HG02642 (cell line): Measurements from ENCODE around the gene OR1C1.
"Not testable (repeated sequence)": the region's sequence is repeated elsewhere in the genome, so short reads cannot be mapped to it uniquely, and the experiment has no call there.

Source experiments
- ATAC-seq: cut with Tn5 transposase; IDR thresholded peaks from one replicate; pipeline ENCODE4 v1.9.1; 2021; ENCODE audit warnings: mild to moderate bottlenecking; ENCODE audit not compliant: unreplicated experiment, poor library complexity

OR1C1 gene

GRCh38 chr1:247760456-247760855 lies at the start of gene OR1C1:
Gene OR1C1 (minus strand): TSS chr1:247760556. CDS start chr1:247758406, 2,150 bp downstream.
- no peak for ATAC-seq

GRCh38 chr1:247797518-247797917 lies 37.2 kb upstream of the OR1C1 start:
- no peak for ATAC-seq

- no peak for ATAC-seq
Measured at GRCh38 chr1:247769603-247770002, 9.2 kb upstream of the OR1C1 start.

DNA sequence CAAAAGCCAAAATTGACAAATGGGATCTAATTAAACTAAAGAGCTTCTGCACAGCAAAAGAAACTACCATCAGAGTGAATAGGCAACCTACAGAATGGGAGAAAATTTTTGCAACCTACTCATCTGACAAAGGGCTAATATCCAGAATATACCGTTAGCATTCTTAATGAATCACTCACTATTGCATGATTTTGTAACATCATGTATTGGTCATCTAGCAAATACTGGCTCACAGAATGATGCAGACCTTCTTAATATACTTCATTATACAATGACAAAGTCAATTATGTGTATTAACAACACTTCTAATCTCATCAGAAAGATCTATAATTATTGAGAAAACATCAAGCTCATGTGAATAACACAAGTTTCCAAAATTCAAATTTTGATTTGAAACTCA lies 6.0 kb downstream of the OR1C1 start:
- not testable (repeated sequence) for ATAC-seq

DNA sequence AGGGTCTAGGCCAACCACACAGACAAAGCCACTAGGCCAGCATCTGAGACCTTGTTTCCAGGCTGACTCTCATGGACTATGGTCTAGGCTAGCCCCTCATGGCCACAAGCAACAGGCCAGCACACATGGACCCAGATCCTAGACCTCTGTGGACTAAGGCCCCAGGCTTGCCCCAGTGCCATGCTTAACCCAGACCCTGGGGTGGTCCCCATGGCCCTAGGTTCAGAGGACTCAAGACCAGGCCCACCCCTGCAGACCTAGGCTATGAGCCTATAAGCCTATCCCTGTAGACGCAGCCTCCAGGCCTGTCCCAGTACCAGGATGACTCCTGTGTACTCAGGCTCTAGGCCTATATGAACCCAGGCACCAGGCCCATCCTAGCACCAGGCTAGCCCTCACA lies 10.5 kb downstream of the OR1C1 start:
- ATAC-seq, result no peak

DNA sequence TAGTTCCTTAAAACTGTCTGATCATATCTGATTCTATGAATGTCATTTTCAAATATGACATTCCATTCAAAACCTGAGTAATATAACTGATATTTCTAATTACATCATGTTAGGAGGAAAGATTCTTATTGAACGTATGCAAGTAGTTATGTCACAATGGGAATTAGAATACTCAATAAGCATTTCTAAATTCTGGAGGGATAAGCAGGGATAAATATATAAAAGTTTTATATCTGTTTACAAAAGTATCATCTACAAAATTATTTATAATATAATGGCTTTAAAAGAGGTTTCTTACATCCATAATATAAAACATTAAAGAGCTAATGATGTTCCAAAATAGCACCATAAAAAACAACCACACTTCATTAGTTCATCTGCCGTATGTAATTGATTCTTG lies 12.3 kb downstream of the OR1C1 start, which contains the start of gene OR14A2:
TSS of gene OR14A2 (minus strand) at position 101 of the 400 bp plus-strand sequence.
- ATAC-seq, result no peak

DNA sequence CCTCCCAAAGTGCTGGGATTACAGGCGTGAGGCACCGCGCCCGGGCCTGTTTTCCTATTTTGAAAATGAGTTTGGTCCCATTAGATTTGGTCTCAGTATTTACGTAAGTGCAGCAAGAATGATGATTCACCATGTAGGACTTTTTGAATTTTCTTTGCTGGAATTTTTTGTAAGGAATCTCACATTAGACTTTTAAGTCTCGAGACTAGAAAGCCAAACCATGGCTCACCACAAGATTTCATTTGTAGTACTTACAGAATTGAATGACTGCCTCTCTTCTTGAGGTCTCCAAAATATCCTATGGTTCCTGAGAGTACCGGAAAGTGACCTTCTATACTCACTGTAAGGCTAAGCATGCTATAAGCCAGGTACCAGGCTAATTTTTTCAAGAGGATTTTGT lies 12.7 kb downstream of the OR1C1 start:
- no peak for ATAC-seq

- ATAC-seq, result no peak
Measured at GRCh38 chr1:247746391-247746935, 13.9 kb downstream of the OR1C1 start.

GRCh38 chr1:247742215-247742760 lies 18.1 kb downstream of the OR1C1 start:
- not testable (repeated sequence) for ATAC-seq

- ATAC-seq, result no peak
Measured at GRCh38 chr1:247741756-247742155, 18.6 kb downstream of the OR1C1 start.

GRCh38 chr1:247740721-247741120 lies 19.6 kb downstream of the OR1C1 start:
- ATAC-seq, result no peak

GRCh38 chr1:247738315-247738714 lies 22.0 kb downstream of the OR1C1 start, which contains the start of gene OR14K1:
Gene OR14K1 (plus strand): TSS chr1:247738615. CDS start chr1:247738615, 0 bp downstream.
- ATAC-seq, result no peak

GRCh38 chr1:247721222-247721621 lies 39.1 kb downstream of the OR1C1 start:
- ATAC-seq, result no peak

DNA sequence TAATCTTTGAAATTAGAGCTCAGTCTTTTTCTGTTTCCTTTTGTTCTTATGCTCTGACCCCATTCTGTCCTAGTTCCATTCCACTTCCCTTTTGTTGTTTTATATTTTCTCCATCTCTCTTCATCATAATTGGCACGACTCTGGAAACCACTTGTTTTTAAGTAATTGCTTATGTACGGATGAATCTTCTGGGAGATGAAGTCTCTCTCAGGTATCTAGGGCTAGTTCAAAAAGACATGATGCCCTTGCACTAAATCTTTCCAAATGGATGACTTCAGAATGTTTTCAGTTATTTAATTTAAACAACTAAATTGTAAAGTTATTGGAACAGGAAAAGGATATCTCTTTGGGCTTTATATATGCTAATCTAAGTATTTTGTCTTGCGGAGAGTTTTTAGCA lies 43.8 kb downstream of the OR1C1 start, which contains the start of gene OR6F1:
TSS of gene OR6F1 (minus strand) at position 101 of the 400 bp plus-strand sequence. CDS start 3,891 bp downstream, outside the sequence.
- no peak for ATAC-seq

GRCh38 chr1:247713753-247714152 lies 46.6 kb downstream of the OR1C1 start:
- no peak for ATAC-seq

DNA sequence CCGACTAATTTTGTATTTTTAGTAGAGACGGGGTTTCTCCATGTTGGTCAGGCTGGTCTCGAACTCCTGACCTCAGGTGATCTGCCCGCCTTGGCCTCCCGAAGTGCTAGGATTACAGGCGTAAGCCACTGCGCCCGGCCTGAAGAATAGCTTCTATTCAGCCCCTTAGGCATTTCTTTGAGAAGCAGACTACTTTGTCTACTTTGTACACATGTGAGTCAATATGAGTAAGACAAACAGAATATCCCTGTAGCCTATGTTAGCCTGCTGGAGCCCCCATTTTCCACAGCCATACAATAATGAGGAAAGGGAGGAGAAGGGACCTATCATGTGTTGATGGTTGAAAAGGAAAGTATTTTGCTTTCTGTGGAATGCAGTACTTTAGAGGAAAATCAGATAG lies 49.7 kb downstream of the OR1C1 start:
- ATAC-seq, result not testable (repeated sequence)
